BLaER1 treated with 17β-estradiol and CSF1 and Interleukin-3, amounts not matched to agents 10 nM and 100 nM (cell line): ENCODE measurements around the gene LGALS8.

Experiments
- H3K27ac ChIP-seq, 11 experiments: shearing (Covaris generic); formaldehyde crosslinking; 2 replicates each; pipeline ENCODE4 v1.8.1; 2022
- H3K27me3 ChIP-seq, 11 experiments: shearing (Covaris generic); formaldehyde crosslinking; 2 replicates each; pipeline ENCODE4 v1.8.1; 2022
- H3K36me3 ChIP-seq, 11 experiments: shearing (Covaris generic); formaldehyde crosslinking; 2 replicates each; pipeline ENCODE4 v1.8.1; 2022
- H3K4me1 ChIP-seq, 10 experiments: shearing (Covaris generic); formaldehyde crosslinking; 2 replicates each; pipeline ENCODE4 v1.8.1; 2022
- H3K4me2 ChIP-seq, 11 experiments: shearing (Covaris generic); formaldehyde crosslinking; 2 replicates each; pipeline ENCODE4 v1.8.1; 2022
- H3K4me3 ChIP-seq, 10 experiments: shearing (Covaris generic); formaldehyde crosslinking; 2 replicates each; pipeline ENCODE4 v1.8.1; 2022
- H3K9ac ChIP-seq, 11 experiments: shearing (Covaris generic); formaldehyde crosslinking; 2 replicates each; pipeline ENCODE4 v1.8.1; 2022
- H3K9me3 ChIP-seq, 11 experiments: shearing (Covaris generic); formaldehyde crosslinking; replicated peaks in 1 of 11; 2 replicates each; pipeline ENCODE4 v1.8.1; 2022
- H4K20me1 ChIP-seq, 11 experiments: shearing (Covaris generic); formaldehyde crosslinking; 2 replicates each; pipeline ENCODE4 v1.8.1; 2022
- Cebpa-rat ChIP-seq, 11 experiments: shearing (Covaris generic); IDR thresholded peaks; 2 replicates each; pipeline ENCODE4 v1.8.1; 2022

LGALS8 gene

DNA sequence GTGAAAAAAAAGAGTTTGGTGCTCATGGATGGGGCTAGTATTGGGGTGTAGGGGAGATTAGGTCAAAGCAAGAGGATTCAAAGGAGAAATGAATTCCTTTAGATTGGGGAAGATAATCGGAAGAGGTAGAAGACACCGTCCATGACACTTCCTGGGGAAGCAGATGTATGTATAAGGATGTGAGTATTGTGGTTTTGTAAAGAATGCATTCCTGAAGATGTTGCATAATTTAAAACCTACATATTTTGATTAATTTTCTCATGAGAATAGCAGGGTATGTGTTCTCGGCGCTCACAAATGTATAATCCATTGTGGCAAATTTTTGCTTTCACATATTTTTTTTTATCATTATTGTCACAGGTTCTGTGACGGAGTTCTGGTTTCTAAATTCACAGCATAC lies 5.5 kb upstream of the LGALS8 start:
- Histone ChIP-seq H3K27ac (peak overlapping the region in 10 of 11 experiments; percentile 7 to 87 (median 76); a peak in 18 of 22 replicates), H3K9ac (peak overlapping the region in 8 of 11 experiments; percentile 24 to 65 (median 48); a peak in 12 of 22 replicates), H3K4me1 (peaks cover 15 to 48% (median 30%) of the 10 kb centered on the region in 10 experiments), H4K20me1 (no peaks in the 10 kb centered on the region), H3K27me3 (no peaks in the 10 kb centered on the region), H3K4me2 (peak overlapping the region; percentile 40 to 93 (median 68); a peak in 21 of 22 replicates), H3K36me3 (no peaks in the 10 kb centered on the region), H3K9me3 (no peaks in the 10 kb centered on the region), H3K4me3 (peak overlapping the region in 3 of 10 experiments; percentile 11 to 35 (median 17); a peak in 4 of 20 replicates)
- peak in 2 of 11 experiments; percentile 66 to 69; a peak in 4 of 22 replicates for TF ChIP-seq Cebpa-rat (IDR thresholded peaks at IDR 0.05)

DNA sequence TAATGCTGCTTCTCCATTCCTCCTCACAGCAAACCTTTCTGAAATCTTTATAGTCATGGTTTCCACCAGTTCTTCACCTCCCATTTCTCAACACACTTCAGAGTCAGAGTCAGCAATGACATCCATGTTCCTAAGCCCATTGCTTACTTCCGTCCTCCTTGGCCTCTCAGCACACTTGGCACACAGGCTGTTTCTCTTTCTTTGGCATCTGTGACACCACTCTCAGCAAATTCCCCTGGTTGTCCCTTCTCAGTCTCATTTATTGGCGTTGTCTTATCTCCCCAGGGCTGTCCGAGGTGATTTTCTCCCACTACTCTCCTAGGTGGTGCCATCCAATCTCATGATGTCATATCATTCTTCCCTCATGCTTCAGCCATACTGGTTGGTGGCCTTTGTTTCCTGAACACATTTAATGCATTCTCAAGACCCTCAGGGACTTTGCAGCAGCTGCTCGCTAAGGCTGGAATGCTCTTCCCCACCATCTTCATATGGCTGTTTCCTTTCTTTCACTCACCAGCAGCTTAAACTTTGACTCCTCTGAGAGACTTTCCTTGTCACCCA lies 3.3 kb upstream of the LGALS8 start:
- Histone ChIP-seq H3K4me1 (peaks cover 24 to 58% (median 40%) of the 10 kb centered on the region in 10 experiments), H3K9me3 (no peaks in the 10 kb centered on the region), H3K36me3 (peaks cover 0 to under 1% (median 0%) of the 10 kb centered on the region in 11 experiments; a peak in 3 of 22 replicates), H3K27me3 (no peaks in the 10 kb centered on the region), H4K20me1 (peaks cover 0 to 7% (median 0%) of the 10 kb centered on the region in 11 experiments; a peak in 2 of 22 replicates), H3K4me2 (no peak overlapping the region), H3K27ac (peak overlapping the region in 4 of 11 experiments; percentile 11 to 33 (median 24); a peak in 5 of 22 replicates), H3K4me3 (no peak overlapping the region), H3K9ac (no peak overlapping the region)
- TF ChIP-seq Cebpa-rat (IDR thresholded peaks at IDR 0.05) = no peak

DNA sequence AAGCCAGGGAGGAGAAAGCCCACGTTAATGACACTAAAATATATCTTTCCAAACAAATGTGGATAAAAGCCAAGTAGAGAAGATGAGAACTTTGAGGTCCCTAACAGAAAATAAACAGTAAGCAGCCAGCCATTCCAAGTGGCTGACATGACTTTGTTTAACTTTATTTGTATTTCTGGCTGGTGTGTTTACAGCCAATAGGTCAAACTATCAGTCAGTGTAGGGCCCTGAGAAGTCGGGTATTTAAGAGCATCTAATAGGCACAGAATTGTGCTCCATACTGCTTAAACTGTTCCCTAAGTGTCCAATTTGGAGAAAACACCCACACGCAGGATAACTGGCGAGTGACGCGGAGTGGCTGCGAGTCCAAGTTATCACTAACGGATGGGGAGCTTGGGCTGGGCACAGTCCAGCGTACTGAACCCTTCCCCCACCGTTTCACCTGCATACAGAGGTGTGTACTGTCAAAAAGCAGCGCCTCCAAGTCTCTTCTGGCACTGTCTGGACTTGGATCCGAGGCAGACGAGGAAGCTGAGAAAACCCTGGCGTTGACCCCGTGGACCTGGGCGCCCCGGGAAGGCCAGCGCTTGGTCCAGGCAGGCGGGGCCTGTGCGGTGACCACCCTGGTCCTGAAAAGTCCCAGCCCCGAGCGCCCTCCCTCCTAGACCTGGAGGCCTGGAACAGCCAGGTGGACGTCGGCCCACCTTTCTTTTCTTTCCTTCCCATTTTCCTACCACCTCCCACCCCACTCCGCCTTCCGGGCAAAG lies 662 bp upstream of the LGALS8 start:
- peaks cover 0 to 29% (median 0%) of the 10 kb centered on the region in 11 experiments; a peak in 4 of 22 replicates for H4K20me1 ChIP-seq
- peak overlapping the region; percentile 79 to 100 (median 92) for H3K4me3 ChIP-seq
- no peaks in the 10 kb centered on the region for H3K9me3 ChIP-seq
- peak overlapping the region; percentile 92 to 99 (median 95); a peak in 21 of 22 replicates for H3K27ac ChIP-seq
- H3K27me3 ChIP-seq = no peaks in the 10 kb centered on the region
- H3K4me1 ChIP-seq = peaks cover 30 to 51% (median 42%) of the 10 kb centered on the region in 10 experiments
- H3K4me2 ChIP-seq = peak overlapping the region; percentile 82 to 98 (median 93)
- H3K9ac ChIP-seq = peak overlapping the region; percentile 88 to 100 (median 93)
- peaks cover 20 to 26% (median 23%) of the 10 kb centered on the region in 11 experiments for H3K36me3 ChIP-seq
- no peak for TF ChIP-seq Cebpa-rat (IDR thresholded peaks at IDR 0.05)

DNA sequence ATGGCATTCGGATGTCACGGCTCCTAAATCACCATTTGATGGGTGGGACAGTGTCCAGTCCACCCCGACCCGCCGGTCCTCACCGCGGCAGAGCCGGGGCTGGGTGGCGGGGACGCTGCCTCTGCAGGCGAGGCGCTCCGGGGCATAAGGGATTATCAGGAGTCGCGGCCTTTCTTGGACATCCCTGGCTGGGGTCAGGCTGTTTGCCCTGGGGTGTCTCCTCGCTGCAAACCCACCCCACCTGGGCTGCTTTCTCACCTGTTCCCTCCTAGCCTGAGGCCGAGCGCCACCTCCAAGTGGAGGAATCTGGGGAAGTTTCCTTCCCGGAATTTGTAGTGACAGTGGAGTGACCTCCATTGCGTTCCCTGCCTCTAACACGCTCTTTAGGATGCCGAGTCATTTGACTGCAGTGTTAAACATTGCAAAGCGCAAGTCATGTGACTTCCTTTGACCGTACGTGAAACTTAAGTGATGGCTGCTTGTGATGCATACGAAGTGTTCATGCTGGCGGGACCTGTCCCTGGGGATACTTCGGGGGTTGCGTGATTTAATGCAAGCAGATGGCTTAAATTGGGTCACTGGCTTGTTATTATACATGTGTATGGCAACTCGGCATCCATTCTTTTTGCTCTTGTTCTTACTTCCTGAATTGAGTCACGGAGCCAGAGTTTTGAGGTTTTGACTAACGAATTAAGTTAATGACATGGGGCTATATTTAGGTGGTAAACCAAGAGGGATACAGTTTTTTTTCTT lies 536 bp downstream of the LGALS8 start:
- H3K4me1 ChIP-seq = peaks cover 19 to 39% (median 30%) of the 10 kb centered on the region in 10 experiments
- H3K27ac ChIP-seq = peak overlapping the region; percentile 92 to 99 (median 95)
- H4K20me1 ChIP-seq = peaks cover 0 to 38% (median 0%) of the 10 kb centered on the region in 11 experiments; a peak in 5 of 22 replicates
- peak in 6 of 11 experiments; percentile 14 to 96 (median 86); a peak in 11 of 22 replicates for TF ChIP-seq Cebpa-rat (IDR thresholded peaks at IDR 0.05)
- no peaks in the 10 kb centered on the region for H3K9me3 ChIP-seq
- H3K4me3 ChIP-seq = peak overlapping the region; percentile 79 to 100 (median 92)
- peaks cover 20 to 38% (median 33%) of the 10 kb centered on the region in 11 experiments for H3K36me3 ChIP-seq
- no peaks in the 10 kb centered on the region for H3K27me3 ChIP-seq
- peak overlapping the region; percentile 82 to 98 (median 93) for H3K4me2 ChIP-seq
- H3K9ac ChIP-seq = peak overlapping the region; percentile 88 to 100 (median 93)

DNA sequence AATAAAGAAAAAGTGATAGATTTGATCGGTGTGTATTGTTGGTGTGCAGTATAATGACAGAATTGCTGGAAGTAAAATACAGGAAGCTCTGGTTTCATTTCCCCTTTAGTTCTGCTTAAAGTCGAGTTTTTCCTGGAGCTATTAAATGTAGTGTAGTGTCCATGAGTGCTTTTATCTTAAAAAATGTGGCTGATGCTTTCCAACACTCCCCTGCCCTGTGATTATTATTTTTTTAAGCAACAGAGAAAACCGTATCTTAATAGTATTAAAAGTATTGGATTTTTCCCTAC lies 1.1 kb downstream of the LGALS8 start:
- Histone ChIP-seq H3K36me3 (peaks cover 20 to 44% (median 34%) of the 10 kb centered on the region in 11 experiments), H4K20me1 (peaks cover 0 to 43% (median 0%) of the 10 kb centered on the region in 11 experiments; a peak in 5 of 22 replicates), H3K4me3 (peak overlapping the region; percentile 79 to 100 (median 92)), H3K9me3 (no peaks in the 10 kb centered on the region), H3K27ac (peak overlapping the region; percentile 92 to 99 (median 95); a peak in 21 of 22 replicates), H3K27me3 (no peaks in the 10 kb centered on the region), H3K9ac (peak overlapping the region; percentile 88 to 100 (median 93); a peak in 21 of 22 replicates), H3K4me2 (peak overlapping the region; percentile 82 to 98 (median 93)), H3K4me1 (peaks cover 19 to 36% (median 29%) of the 10 kb centered on the region in 10 experiments)
- TF ChIP-seq Cebpa-rat (IDR thresholded peaks at IDR 0.05) = no peak

DNA sequence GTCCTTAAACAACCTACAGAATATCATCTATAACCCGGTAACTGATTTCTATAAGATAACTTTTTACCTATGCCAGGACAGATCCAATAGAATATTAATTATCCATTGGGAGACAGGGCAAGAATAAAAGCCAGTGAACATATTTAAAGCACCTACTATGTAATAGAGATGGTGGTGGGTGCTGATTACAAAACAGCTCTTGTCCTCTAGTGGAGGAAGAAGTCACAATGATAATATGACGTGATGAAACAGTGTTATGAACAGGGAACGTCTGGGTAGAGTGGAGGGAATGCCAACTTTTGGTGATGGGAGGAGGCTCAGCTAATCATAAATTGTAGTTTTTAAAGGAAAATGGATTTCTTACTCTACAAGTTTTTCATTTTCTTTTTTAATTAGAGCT lies 2.3 kb downstream of the LGALS8 start:
- Histone ChIP-seq H3K4me1 (peaks cover 29 to 45% (median 41%) of the 10 kb centered on the region in 10 experiments), H3K9me3 (no peaks in the 10 kb centered on the region)

DNA sequence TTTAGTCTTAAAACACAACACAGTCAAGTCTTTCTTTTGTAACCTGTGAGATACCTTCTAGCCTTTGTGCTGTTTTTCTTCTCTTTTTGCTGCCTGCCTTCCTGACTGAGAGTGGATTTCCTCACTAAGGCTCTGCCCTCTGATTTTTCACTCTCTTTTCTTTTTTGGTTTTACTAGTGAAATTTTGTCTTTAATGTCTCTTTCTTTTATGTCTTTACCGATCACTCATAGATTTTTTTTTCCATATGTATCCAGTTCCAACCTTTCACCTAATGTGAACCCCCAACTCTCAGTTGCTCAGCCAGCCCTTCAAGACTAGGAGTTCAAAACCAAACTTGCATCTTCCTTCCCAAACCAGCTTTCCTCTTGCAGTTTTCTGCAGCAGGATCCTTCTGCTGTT lies 6.5 kb downstream of the LGALS8 start:
- H3K4me1 ChIP-seq = peaks cover 31 to 50% (median 40%) of the 10 kb centered on the region in 10 experiments
- H3K36me3 ChIP-seq = peaks cover 33 to 91% (median 52%) of the 10 kb centered on the region in 11 experiments
- peak overlapping the region in 8 of 11 experiments; percentile 17 to 52 (median 24); a peak in 11 of 22 replicates for H3K4me2 ChIP-seq
- no peaks in the 10 kb centered on the region for H3K27me3 ChIP-seq
- H3K9ac ChIP-seq = peak overlapping the region in 1 of 11 experiments; percentile 32; a peak in 1 of 22 replicates
- H3K9me3 ChIP-seq = no peaks in the 10 kb centered on the region
- TF ChIP-seq Cebpa-rat (IDR thresholded peaks at IDR 0.05) = no peak
- peak overlapping the region in 2 of 11 experiments; percentile 9 to 30; a peak in 2 of 22 replicates for H3K27ac ChIP-seq
- peaks cover 0 to 94% (median 14%) of the 10 kb centered on the region in 11 experiments; a peak in 10 of 22 replicates for H4K20me1 ChIP-seq
- no peak overlapping the region for H3K4me3 ChIP-seq

More for the DNA sequence above, 2.3 kb downstream of the LGALS8 start:
- peaks cover 0 to 56% (median 0%) of the 10 kb centered on the region in 11 experiments; a peak in 5 of 22 replicates for H4K20me1 ChIP-seq
- TF ChIP-seq Cebpa-rat (IDR thresholded peaks at IDR 0.05) = no peak
- no peak overlapping the region for H3K4me3 ChIP-seq
- peak overlapping the region; percentile 6 to 98 (median 93); a peak in 16 of 22 replicates for H3K4me2 ChIP-seq
- H3K9ac ChIP-seq = no peak overlapping the region; a peak in 1 of 22 replicates
- peak overlapping the region in 6 of 11 experiments; percentile 92 to 98 (median 94); a peak in 9 of 22 replicates for H3K27ac ChIP-seq
- H3K27me3 ChIP-seq = no peaks in the 10 kb centered on the region
- peaks cover 20 to 56% (median 34%) of the 10 kb centered on the region in 11 experiments for H3K36me3 ChIP-seq

DNA sequence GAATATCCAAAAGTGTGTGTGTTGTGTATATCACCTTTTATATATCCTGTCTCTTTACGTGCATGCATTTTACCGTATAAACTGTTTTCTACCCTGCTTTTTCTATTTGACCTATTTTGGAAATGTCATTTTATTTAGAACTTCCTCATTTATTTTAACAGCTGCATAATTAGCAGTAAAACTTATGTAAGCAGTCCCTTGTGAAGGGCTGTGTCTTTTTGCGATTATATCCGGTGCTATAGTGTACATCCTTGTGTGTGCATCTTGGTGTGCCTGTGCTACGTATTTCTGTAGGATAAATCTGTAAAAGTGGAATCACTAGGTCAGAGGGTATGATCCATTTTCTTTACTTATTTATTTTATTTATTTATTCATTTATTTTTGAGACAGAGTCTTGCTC lies 7.2 kb downstream of the LGALS8 start:
- Histone ChIP-seq H3K27me3 (no peaks in the 10 kb centered on the region), H3K4me1 (peaks cover 24 to 44% (median 34%) of the 10 kb centered on the region in 10 experiments), H3K9ac (peak overlapping the region in 1 of 11 experiments; percentile 32; a peak in 1 of 22 replicates), H3K4me3 (no peak overlapping the region), H3K9me3 (no peaks in the 10 kb centered on the region), H4K20me1 (peaks cover 0 to 94% (median 20%) of the 10 kb centered on the region in 11 experiments; a peak in 18 of 22 replicates), H3K4me2 (peak overlapping the region; percentile 17 to 52 (median 30); a peak in 14 of 22 replicates), H3K36me3 (peaks cover 31 to 93% (median 53%) of the 10 kb centered on the region in 11 experiments), H3K27ac (peak overlapping the region in 2 of 11 experiments; percentile 9 to 30; a peak in 1 of 22 replicates)
- TF ChIP-seq Cebpa-rat (IDR thresholded peaks at IDR 0.05) = no peak
